HG03558 (cell line): ENCODE data around the gene ZBTB7B.
A peak's percentile ranks its signal among the peaks of the same experiment; 100 is the strongest.

Source experiments
- ATAC-seq: cut with Tn5 transposase; IDR thresholded peaks from one replicate; pipeline ENCODE4 v1.9.1; 2021; ENCODE audit warnings: moderate number of reproducible peaks; ENCODE audit not compliant: unreplicated experiment; ENCODE audit errors: extremely low read depth

Gene ZBTB7B

DNA sequence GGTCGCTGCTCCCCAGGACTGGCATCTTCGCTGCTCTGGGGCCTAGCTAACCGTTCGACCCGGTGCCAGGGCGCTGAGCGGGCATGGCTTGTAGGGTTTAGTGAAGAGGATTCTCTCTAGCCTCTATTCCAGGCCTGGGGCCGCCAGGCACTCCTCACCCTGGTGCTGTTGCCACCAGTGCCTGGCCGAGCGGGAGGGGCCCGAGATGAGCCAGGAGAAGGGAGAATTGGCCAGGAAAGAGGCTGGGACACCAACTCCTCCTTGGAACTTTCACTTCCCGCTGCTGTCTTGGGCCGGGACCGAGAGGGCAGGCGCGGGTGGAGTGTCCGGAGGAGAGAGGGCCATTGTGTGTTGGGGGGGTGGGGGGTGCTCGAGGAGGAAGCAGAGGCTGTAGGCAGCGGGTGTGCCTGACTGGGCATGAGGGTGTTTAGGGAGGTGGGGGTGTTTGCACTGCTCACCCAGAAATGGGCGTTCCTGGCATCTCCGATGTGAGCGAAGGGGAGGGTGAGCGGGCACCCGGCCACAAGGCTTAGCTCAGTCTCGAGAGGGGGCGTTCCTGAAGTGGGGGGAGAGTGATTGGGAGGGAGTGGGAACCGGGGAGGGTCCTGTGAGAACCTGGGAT lies 49.3 kb downstream of the ZBTB7B start:
- ATAC-seq = no peak

DNA sequence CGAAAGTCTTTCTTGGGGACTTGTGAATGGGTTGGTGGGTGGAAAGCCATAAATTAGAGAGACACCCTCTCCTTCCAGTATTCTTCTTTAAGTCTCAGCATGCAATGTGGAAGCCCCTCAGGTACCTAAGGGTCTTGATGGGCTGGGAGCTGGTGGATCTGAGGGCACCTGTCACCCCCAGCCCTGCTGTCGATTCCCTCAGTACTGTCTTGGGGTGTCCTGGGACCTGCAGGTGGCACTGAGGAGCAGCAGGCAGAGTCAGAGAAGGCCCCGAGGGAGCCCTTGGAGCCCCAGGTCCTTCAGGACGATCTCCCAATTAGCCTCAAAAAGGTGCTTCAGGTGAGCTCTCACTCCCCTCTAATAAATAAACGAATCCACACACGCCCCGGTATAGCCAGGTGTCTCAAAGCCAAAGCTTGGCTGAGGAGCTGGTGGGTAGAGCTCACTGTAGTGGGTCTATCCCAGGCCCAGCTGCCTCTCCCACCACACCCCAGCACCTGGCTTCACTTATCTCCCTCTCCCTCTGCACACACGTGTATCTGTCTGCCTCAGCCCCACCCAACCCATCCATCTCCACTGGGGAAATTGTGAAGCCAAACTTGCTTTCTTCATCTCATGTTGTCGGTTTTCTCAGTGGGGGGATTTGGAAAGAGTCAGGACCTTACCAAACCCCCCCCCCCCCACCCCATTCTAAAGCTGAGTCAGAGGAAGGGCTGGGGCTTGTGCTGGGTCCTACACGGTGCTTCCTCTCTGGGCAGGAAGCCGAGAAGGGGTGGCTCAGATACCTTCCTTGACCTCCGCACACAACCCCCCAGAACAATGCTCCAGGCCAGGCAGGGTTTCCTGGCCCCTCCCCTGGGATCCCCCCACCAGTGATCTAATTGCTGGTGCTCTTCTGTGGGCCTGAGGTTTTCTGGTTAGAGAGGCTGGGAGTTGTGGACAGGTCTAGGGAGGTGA lies 50.1 kb downstream of the ZBTB7B start:
- no peak for ATAC-seq

DNA sequence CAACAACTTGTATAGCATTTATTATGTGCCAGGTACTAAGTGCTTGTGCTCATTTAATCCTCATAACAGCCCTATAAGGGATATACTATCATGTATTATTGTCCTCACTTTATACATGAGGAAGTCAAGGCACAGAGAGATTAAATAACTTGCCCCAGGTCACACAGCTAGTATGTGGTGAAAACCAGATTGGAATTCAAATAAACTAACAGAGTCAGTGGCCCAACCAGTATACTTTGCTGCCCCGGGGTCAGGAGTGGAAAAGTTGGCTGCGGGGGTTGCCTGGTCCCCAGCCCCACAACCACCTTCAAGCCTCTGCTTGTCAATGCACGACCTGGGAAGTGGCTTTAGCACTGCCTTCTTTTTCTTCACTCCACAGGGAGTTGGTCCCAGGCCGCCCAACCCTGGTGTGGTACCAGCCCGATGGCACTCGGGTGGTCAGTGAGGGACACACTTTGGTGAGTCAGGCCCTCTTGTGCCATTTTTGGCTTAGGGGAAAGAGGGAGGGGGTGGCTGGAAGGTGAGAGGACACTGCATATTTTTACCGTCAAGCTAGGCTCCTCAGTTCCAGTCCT lies 51.0 kb downstream of the ZBTB7B start:
- ATAC-seq = no peak

DNA sequence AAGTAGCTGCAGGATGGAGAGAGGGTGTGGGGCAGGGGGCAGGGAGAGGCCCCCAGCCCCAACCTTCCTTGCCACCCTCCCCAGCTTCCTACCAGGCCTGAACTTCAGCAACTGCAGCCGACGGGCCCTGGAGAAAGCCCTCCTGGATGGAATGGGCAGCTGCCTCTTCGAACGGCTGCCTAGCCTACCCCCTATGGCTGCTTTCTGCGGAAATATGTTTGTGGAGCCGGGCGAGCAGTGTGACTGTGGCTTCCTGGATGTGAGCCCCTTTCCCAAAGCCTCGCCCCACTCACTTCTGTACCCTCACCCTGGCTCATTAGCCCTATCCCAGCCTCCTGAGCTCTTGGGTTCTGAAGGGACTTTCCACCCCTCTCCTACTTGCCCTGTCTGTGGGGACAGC lies 54.5 kb downstream of the ZBTB7B start:
- no peak for ATAC-seq

DNA sequence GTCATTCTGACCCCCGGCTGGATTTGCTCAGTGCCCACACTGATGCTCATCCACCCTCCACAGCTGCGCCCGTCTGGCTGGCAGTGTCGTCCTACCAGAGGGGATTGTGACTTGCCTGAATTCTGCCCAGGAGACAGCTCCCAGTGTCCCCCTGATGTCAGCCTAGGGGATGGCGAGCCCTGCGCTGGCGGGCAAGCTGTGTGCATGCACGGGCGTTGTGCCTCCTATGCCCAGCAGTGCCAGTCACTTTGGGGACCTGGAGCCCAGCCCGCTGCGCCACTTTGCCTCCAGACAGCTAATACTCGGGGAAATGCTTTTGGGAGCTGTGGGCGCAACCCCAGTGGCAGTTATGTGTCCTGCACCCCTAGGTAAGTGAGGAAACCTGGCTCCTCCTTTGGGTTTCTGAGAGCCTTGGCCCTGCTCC lies 55.2 kb downstream of the ZBTB7B start:
- no peak for ATAC-seq

DNA sequence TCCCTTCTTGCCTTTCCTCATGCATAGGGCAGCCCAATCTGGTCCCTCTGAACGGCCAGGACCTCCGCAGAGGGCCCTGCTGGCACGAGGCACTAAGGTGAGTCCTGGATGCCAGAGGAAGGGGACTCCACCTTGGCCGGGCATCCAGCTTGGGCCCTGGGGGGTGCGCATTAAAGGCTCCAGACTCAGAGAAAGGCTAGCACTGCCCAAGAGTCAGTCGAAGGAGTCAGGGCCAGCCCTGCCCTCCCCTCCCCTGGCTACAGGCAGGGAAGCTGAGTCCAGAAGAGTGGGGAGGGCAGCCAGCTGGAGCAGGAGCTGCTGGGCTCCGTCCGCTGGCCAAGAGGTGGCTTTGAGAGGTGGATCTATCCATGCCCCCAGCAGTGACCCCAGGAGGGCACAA lies 58.1 kb downstream of the ZBTB7B start:
- no peak for ATAC-seq

DNA sequence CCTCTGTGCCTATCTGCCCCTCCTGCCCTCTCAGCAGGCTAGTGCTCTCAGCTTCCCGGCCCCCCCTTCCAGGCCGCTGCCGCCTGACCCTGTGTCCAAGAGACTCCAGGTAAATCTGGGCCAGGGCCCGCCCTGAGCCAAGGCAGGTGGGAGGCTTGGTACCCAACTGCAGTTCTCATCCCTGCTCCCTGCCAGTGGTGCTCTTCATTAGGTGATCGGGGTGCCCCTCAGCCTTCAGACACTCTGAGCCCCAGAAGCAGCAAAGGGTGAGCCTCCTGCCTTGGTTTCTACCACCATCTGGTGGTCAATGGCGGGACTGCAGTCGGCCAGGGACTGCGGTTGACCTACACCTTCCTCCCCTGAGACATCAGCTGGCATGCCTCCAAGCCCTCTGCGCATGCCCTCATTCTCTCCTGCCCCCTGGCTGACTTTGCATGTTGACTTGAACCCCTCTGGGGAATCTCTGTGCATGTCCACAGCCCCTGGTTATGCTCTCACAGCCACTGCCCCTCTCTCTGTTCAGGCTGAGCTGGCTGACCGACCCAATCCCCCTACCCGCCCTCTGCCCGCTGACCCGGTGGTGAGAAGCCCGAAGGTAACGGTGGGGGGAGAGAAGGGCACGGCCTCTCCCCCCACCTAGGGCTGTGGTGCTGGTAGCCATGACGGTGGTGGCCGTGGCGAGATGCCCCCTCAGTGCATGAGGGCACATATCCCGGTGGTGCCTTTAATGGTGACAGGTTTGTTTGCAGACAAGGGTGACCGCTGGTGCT lies 59.0 kb downstream of the ZBTB7B start:
- no peak for ATAC-seq

DNA sequence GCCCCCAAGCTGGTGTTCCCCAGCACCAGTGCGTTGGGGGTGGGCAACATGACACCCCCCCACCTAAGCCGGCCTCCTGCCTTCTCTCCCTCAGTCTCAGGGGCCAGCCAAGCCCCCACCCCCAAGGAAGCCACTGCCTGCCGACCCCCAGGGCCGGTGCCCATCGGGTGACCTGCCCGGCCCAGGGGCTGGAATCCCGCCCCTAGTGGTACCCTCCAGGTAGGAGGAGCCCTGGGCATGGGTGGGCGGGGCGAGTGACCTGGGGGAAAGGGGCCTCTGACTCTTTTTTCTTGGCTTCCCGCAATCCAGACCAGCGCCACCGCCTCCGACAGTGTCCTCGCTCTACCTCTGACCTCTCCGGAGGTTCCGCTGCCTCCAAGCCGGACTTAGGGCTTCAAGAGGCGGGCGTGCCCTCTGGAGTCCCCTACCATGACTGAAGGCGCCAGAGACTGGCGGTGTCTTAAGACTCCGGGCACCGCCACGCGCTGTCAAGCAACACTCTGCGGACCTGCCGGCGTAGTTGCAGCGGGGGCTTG lies 59.6 kb downstream of the ZBTB7B start:
- ATAC-seq = no peak

DNA sequence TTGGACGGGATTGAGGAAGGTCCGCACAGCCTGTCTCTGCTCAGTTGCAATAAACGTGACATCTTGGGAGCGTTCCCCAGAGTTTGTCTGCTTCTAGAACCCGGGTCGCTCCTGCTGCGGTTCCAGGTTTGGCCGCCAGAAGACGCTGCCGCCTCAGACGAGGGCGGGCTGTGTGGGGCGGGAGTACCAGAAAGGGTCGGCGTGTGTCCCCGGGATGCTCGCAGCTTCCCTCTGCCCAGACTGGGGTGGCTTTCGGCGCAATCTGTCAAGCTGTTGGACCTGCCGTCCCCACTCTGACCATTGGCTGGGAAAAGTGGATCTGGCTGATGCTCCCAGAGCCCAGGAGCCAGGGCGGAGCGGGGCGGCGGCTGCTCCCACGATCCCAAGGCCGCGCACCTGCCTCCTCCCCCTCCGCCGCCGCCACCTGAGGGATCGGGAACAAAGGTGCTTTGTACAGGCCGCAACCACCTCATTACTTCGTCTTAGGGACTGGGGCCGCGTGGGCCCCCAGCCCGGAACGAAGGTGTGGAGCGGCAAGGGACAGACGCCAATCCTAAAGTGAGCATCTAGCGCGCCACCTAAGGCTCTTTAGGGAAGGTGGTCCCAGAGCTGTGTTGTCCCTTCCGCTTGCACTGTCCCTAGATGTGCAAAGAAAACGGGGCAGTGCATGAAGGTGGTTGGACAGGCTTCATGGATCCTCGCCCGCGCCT lies 60.3 kb downstream of the ZBTB7B start:
- ATAC-seq = no peak

DNA sequence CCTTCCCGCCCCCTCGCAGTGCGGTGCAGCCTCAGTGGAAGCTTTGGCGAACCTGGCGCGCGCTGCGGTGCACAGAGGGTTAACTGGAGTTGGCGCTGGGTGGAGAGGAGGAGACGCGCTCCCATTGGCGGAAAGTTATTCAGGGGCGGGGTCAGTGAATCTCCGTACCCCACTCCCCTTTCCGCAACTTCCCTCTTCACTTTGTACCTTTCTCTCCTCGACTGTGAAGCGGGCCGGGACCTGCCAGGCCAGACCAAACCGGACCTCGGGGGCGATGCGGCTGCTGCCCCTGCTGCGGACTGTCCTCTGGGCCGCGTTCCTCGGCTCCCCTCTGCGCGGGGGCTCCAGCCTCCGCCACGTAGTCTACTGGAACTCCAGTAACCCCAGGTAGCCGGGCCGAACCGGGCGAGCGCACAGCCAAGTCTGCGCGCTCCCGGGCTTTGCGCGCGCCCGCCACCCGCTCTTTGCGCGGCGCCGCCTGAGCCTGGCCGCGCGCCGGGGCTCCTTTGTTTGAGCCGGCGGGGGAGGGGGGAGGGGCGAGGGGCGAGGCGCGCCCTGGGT lies 61.0 kb downstream of the ZBTB7B start, which contains the start of gene EFNA4:
Gene EFNA4 (plus strand): TSS at position 191 of the 561 bp plus-strand sequence. CDS start 84 bp downstream, at position 275.
- peak; percentile 55 for ATAC-seq

DNA sequence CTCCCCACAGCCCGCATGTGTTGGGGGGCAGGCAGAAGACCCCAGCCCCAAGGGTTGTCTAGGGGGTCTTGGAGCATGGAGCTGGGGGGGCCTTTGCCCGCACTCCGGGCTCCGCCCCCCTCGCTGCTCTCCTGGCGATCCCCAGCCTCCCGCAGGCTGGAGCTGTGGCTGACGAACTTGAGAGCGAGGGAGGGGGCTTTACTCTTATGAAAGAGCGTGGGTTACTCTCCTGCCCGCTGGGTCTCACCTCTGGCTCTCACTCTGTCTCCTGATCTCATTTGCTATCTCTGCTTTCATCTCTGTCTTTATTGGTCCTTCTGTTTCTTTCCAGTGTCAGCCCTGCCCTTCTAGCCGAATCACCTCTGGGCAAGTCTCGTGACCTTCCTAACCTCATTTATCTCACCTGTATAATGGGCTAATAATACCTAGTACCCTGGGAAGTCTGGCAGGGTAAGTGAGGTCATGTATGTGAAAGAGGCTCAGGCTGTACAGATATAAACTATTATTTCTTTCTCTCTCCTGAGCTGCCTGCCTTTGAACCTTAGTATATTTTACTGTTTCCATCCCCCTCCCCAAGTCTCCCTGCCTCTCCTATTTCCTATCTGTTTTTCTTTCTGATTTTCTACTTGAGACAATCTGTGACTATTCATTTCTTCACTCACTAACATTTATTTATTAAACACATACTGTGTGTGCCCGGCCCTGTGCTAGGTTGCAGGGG lies 61.7 kb downstream of the ZBTB7B start:
- no peak for ATAC-seq

DNA sequence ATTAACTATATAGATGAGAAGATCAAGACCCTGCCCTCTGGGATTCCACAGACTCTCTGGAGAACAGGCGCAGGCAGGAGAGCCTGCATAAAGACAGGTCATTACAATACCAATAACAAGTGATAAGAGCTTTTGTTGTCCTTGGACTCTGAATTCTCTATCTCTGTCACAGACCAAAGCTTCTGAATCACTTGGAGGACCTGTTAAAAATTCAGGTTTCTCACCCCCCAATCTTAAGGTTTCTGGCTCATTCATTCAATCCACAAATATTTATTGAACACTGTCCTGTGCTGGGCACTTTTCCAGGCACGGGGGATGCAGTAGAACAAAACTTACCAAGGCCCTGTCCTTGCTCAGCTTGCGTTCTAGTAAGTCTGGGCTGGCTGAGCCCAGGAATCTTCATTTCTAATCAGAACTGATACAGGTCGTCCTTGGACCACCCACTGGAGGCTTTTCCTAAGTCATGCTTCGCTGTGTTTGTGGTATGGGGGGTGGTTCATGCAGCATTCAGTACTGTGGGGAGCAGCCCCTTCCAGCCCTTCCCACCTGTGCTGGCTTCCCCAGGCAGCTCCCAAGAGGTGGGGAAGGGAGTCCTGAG lies 62.3 kb downstream of the ZBTB7B start:
- no peak for ATAC-seq

DNA sequence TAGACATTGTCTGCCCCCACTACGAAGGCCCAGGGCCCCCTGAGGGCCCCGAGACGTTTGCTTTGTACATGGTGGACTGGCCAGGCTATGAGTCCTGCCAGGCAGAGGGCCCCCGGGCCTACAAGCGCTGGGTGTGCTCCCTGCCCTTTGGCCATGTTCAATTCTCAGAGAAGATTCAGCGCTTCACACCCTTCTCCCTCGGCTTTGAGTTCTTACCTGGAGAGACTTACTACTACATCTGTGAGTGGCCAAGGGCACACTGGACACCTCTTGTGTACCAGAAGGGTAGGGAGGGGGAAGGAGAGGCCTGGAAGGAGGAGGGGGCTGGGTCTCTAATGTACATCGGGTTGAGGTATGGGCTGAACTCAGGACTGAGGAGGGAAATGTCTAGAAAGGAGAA lies 64.2 kb downstream of the ZBTB7B start:
- ATAC-seq = no peak
